ENCODE results near the gene IDI2.

DNA sequence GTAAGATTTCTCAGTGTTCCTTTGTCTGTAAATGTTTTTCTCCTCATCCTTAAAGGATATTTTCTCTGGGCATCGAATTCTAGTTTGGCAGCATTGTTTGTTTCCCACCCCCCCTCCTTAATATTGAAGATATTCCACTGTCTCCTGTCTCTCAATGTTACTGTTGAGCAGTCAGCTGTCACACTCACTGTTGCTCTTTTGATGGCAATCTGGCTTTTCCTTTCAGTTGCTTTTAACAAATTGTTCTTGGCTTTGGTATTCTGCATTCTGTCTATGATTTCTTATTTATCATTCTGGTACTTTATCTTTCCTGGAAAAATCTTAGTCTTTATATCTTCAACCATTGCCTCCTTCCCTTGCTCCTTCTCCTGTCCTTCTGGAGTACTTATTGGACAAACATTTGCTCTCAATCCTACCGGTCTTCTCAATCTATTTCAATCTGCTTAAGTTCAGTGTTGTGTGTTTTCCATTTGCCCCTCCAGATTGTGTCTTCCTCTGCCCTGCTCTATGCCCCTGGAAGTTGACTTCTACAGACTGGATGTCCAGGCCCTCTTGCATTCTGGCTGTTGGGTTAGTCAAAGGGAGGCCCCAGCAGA is 46.7 kb downstream of the IDI2 start:
- TF ChIP-seq, protein P1, sequence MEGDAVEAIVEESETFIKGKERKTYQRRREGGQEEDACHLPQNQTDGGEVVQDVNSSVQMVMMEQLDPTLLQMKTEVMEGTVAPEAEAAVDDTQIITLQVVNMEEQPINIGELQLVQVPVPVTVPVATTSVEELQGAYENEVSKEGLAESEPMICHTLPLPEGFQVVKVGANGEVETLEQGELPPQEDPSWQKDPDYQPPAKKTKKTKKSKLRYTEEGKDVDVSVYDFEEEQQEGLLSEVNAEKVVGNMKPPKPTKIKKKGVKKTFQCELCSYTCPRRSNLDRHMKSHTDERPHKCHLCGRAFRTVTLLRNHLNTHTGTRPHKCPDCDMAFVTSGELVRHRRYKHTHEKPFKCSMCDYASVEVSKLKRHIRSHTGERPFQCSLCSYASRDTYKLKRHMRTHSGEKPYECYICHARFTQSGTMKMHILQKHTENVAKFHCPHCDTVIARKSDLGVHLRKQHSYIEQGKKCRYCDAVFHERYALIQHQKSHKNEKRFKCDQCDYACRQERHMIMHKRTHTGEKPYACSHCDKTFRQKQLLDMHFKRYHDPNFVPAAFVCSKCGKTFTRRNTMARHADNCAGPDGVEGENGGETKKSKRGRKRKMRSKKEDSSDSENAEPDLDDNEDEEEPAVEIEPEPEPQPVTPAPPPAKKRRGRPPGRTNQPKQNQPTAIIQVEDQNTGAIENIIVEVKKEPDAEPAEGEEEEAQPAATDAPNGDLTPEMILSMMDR (IDR thresholded peaks at IDR 0.05) = no peak
- TF ChIP-seq POLR2A (IDR thresholded peaks at IDR 0.05) = no peak
